Epithelial cell of umbilical artery (primary cell): ENCODE results near the gene HTR3B. TPM values are rescaled to one million over a fixed set of nuclear protein-coding genes. Genes with fewer than 3 reads are reported as not detected.

Experiments used
- total RNA-seq: library from RNA; depleted of rRNA; stranded (reverse); fragments of >200 nt; gene quantifications from 2 replicates; pipeline ENCODE4 v1.2.3, GENCODE V29; 2014

The HTR3B gene, protein sequence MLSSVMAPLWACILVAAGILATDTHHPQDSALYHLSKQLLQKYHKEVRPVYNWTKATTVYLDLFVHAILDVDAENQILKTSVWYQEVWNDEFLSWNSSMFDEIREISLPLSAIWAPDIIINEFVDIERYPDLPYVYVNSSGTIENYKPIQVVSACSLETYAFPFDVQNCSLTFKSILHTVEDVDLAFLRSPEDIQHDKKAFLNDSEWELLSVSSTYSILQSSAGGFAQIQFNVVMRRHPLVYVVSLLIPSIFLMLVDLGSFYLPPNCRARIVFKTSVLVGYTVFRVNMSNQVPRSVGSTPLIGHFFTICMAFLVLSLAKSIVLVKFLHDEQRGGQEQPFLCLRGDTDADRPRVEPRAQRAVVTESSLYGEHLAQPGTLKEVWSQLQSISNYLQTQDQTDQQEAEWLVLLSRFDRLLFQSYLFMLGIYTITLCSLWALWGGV
- not detected in 2 replicates for total RNA-seq

DNA sequence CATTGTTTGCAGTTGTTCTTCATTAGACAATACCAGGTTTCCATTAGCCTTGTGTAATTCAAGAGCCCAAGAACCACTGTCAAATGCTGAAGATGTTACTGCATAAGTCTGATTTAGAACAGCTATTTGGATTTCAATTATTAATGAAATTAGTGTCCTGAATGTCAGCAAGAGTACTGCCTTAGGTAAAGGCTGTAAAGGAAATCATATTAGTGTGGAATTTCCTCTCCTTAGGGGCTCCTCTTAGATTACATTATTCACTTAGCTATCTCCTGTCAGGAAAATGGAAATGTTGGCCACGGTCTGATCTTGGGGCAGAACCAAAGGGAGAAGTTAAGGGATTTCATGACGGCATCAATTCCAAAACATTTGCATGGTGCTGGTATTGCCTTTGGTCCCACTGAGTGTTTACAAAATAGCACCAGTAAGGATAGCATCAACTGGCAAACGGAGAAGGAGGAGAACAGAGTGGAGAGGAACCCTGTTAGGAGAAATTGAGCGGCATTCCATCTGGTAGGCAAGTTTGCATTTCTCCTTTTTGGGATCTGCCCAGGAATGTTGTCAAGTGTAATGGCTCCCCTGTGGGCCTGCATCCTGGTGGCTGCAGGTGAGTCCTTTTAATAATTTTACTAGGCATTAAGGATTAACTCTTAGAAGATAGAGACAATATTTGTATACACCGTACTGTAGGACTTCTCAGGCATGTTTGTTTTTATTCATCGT lies at the start of gene HTR3B:
Gene HTR3B, plus strand, starts transcription at position 418 of the 723 bp plus-strand sequence. Its CDS starts 138 bp downstream, at position 556.

DNA sequence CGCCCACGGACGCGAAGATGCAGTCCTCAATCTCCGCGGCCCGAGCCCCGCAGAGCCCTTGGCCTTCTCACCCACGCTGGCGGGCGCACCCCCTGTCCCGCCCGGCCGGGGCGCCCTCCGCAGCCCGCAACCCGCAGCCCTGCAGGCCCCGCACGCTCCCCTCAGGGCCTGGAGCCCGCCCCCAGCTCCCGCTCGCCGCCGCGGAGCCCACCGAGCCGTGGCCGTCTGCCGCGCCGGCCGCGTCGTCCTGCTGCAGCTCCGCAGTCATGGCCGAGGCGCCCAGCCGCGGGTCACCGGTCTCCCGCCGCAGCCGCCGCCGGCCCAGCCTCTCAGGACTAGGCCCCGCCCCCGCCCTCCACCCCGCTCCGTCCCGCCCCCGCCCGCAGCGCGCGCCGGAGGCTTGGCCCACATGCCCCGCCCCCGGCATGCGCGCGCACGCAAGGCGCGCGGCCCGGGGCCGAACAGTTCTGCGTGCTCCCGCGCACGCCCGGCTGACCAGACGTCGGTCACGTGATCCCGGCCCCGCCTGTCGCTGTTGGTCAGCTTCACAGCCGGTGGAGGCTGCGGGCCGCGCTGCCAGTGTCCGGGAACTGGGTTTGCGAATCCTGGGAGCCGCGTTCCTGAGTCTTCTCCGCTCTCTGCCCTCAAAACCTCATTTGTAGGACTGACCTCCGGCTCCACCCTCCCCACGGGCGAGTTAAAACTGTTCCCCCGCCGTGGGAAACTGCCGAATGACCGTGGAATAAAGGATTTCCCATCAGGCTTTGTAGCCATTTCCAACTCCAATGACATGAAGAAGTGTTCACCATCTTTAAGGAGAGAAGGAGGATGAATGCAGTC lies 29.1 kb upstream of the HTR3B start, which contains the start of gene USP28:
Gene USP28, minus strand, starts transcription at position 339 of the 840 bp plus-strand sequence. Its CDS starts 71 bp downstream, at position 268.

DNA sequence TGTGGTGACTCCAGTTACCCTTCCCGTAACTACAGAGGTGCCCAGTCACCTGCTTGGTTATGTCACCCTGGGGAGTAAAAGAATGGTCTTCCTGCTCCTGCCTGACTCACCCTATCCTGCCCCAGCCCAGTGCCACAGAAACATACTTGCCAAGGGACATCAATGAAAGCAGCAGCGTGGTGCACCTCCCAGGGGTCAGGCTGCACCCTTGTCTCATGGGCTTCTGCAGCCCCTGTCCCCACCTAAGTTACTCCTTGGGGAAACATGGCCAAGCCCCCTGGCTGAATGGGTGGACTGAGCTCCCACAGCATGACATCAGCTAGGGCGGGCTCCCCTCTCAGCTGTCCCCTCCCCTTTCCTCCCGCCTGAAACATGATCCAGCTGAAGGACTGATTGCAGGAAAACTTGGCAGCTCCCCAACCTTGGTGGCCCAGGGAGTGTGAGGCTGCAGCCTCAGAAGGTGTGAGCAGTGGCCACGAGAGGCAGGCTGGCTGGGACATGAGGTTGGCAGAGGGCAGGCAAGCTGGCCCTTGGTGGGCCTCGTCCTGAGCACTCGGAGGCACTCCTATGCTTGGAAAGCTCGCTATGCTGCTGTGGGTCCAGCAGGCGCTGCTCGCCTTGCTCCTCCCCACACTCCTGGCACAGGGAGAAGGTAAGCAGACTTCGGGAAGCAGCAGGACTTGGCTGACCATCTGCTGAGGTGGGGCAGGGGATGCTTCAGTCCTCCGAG lies 70.3 kb downstream of the HTR3B start, which contains the start of gene HTR3A:
Gene HTR3A, plus strand, starts transcription at position 368 of the 730 bp plus-strand sequence. Its CDS starts 218 bp downstream, at position 586.

Other genes with a start within 250 kb of the HTR3B start
- not detected in 2 replicates for gene TMPRSS5, start 198.5 kb upstream of the HTR3B start, total RNA-seq
- 25.3 and 28.1 TPM in 2 replicates for gene ZW10, start 131.1 kb upstream of the HTR3B start, total RNA-seq
- not detected in 2 replicates for gene CLDN25, start 125.0 kb upstream of the HTR3B start, total RNA-seq
- gene USP28, start 29.2 kb upstream of the HTR3B start, total RNA-seq, result 35.7 and 47.1 TPM in 2 replicates
- gene HTR3A, start 70.3 kb downstream of the HTR3B start, total RNA-seq, result not detected in 2 replicates
- gene ZBTB16, start 154.9 kb downstream of the HTR3B start, total RNA-seq, result 8.1 and 21.7 TPM in 2 replicates